Fibroblast of lung (primary cell): ENCODE data around the gene CDK2. TPM values are rescaled to one million over a fixed set of nuclear protein-coding genes. Genes with fewer than 3 reads are reported as not detected.
A peak's percentile ranks its signal among the peaks of the same experiment; 100 is the strongest.

Experiments
- DNase-seq, 2 donors: peaks; one replicate each; pipeline versions ENCODE4 v3.0.0 to v3.0.0-alpha.2; 2010; ENCODE audit warnings: low read depth in 2 of 2
- H2AFZ ChIP-seq: 2 replicates; pipeline ENCODE4 v1.5.1; 2012; ENCODE audit warnings: low read length, control low read depth, inconsistent platforms
- H3K27ac ChIP-seq: 2 replicates; pipeline ENCODE4 v1.5.1; 2011; ENCODE audit warnings: low read length, control low read depth; ENCODE audit not compliant: insufficient read depth
- H3K27me3 ChIP-seq: 2 replicates; pipeline ENCODE4 v1.5.1; 2011; ENCODE audit warnings: mild to moderate bottlenecking, low read length; ENCODE audit not compliant: control insufficient read depth, insufficient read depth
- H3K36me3 ChIP-seq: 2 replicates; pipeline ENCODE4 v1.5.1; 2011; ENCODE audit warnings: low read length; ENCODE audit not compliant: control insufficient read depth, insufficient read depth
- H3K4me1 ChIP-seq: 2 replicates; pipeline ENCODE4 v1.5.1; 2011; ENCODE audit warnings: low read length; ENCODE audit not compliant: control insufficient read depth, insufficient read depth; ENCODE audit errors: extremely low read depth
- H3K4me2 ChIP-seq: 2 replicates; pipeline ENCODE4 v1.5.1; 2011; ENCODE audit warnings: low read length, control low read depth; ENCODE audit not compliant: insufficient read depth; ENCODE audit errors: extremely low read depth
- H3K4me3 ChIP-seq, 4 experiments: fragments of 200-600 bp in 1 of 4; sonication (generic) in 1 of 4; replicated peaks in 1 of 4; 2 replicates each; pipeline ENCODE4 v1.5.1; 2011 to 2016; ENCODE audit warnings: low read length in 4 of 4, low read depth in 3 of 4, mild to moderate bottlenecking in 3 of 4, control low read depth in 2 of 4, inconsistent platforms in 1 of 4, mixed read lengths in 1 of 4; ENCODE audit not compliant: insufficient read depth in 1 of 4; ENCODE audit errors: control extremely low read depth in 1 of 4
- H3K79me2 ChIP-seq: 2 replicates; pipeline ENCODE4 v1.5.1; 2012; ENCODE audit warnings: mild to moderate bottlenecking, low read length, inconsistent platforms; ENCODE audit not compliant: control insufficient read depth, insufficient read depth
- H3K9ac ChIP-seq: 2 replicates; pipeline ENCODE4 v1.5.1; 2011; ENCODE audit warnings: mild to moderate bottlenecking, low read length, control low read depth; ENCODE audit not compliant: insufficient read depth
- H3K9me3 ChIP-seq: 2 replicates; pipeline ENCODE4 v1.5.1; 2012; ENCODE audit warnings: low read depth, low read length; ENCODE audit not compliant: control insufficient read depth, insufficient read depth
- H4K20me1 ChIP-seq: 2 replicates; pipeline ENCODE4 v1.5.1; 2011; ENCODE audit warnings: low read length; ENCODE audit not compliant: control insufficient read depth, insufficient read depth; ENCODE audit errors: extremely low read depth
- EZH2 ChIP-seq: IDR thresholded peaks from 2 replicates; pipeline ENCODE4 v1.5.1; 2012; ENCODE audit warnings: low read length, control low read depth, mild to moderate bottlenecking; ENCODE audit errors: missing control alignments
- polyA plus RNA-seq, 2 donors: library from polyadenylated mRNA; depleted of rRNA in 1 of 2; stranded (reverse) in 1 of 2; unstranded in 1 of 2; fragments of >200 nt; gene quantifications; 2 replicates each; pipeline ENCODE4 v1.2.1, GENCODE V29; 2011 to 2012; ENCODE audit warnings: missing spikeins in 1 of 2
- total RNA-seq: library from RNA; depleted of rRNA; stranded (reverse); fragments of >200 nt; gene quantifications from 2 replicates; pipeline ENCODE4 v1.2.1, GENCODE V29; 2014
- TF ChIP-seq, protein P1 (sequence below), 2 donors: IDR thresholded peaks in 1 of 2; conservative IDR thresholded peaks in 1 of 2; 1 replicate in 1 of 2; 2 replicates in 1 of 2; pipeline ENCODE4 v1.5.1; 2011 to 2012; ENCODE audit warnings: low read length in 2 of 2, control low read depth in 1 of 2, inconsistent platforms in 1 of 2, low read depth in 1 of 2, mild to moderate bottlenecking in 1 of 2

CDK2 gene
- total and polyA plus RNA-seq, 2 donors (not counting 1 experiment from before 2014, with no cell fraction given), result 12.7 to 32.5 TPM

DNA sequence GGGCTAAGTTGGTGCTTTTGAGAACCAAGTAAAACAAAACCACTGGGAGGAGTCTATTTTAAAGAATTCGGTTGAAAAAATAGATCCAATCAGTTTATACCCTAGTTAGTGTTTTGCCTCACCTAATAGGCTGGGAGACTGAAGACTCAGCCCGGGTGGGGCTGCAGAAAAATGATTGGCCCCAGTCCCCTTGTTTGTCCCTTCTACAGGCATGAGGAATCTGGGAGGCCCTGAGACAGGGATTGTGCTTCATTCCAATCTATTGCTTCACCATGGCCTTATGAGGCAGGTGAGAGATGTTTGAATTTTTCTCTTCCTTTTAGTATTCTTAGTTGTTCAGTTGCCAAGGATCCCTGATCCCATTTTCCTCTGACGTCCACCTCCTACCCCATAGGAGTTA lies 5.4 kb downstream of the CDK2 start:
- Histone ChIP-seq H3K36me3 (peaks cover 2% of the 10 kb centered on the region), H3K9me3 (no peaks in the 10 kb centered on the region), H3K4me1 (peaks cover 11% of the 10 kb centered on the region), H3K4me2 (peak overlapping the region; percentile 92), H2AFZ (no peak overlapping the region), H3K9ac (peak overlapping the region; percentile 16), H4K20me1 (no peaks in the 10 kb centered on the region), H3K27me3 (no peaks in the 10 kb centered on the region), H3K27ac (peak overlapping the region; percentile 94), H3K4me3 (peak overlapping the region in 3 of 4 experiments; percentile 54 to 95 (median 77)), H3K79me2 (peaks cover 50% of the 10 kb centered on the region)
- TF ChIP-seq, protein P1, sequence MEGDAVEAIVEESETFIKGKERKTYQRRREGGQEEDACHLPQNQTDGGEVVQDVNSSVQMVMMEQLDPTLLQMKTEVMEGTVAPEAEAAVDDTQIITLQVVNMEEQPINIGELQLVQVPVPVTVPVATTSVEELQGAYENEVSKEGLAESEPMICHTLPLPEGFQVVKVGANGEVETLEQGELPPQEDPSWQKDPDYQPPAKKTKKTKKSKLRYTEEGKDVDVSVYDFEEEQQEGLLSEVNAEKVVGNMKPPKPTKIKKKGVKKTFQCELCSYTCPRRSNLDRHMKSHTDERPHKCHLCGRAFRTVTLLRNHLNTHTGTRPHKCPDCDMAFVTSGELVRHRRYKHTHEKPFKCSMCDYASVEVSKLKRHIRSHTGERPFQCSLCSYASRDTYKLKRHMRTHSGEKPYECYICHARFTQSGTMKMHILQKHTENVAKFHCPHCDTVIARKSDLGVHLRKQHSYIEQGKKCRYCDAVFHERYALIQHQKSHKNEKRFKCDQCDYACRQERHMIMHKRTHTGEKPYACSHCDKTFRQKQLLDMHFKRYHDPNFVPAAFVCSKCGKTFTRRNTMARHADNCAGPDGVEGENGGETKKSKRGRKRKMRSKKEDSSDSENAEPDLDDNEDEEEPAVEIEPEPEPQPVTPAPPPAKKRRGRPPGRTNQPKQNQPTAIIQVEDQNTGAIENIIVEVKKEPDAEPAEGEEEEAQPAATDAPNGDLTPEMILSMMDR (conservative IDR thresholded peaks at IDR 0.05 in 1 of 2, IDR thresholded peaks at IDR 0.05 in 1 of 2; ENCODE audit: low read depth in 1 of 2, low read length in 2 of 2), result no peak
- no peak for TF ChIP-seq EZH2
- DNase-seq, result peak; percentile 58 to 73

DNA sequence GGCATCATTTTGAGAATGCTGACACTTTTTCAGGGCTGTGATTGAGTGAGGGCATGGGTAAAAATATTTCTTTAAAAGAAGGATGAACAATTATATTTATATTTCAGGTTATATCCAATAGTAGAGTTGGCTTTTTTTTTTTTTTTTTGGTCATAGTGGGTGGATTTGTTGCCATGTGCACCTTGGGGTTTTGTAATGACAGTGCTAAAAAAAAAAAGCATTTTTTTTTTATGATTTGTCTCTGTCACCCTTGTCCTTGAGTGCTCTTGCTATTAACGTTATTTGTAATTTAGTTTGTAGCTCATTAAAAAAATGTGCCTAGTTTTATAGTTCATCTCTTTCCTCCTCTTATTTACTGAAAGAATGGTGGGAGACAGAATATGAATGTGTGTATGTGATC lies 5.8 kb downstream of the CDK2 start:
- Histone ChIP-seq H3K4me3 (peak overlapping the region; percentile 54 to 95 (median 72)), H3K36me3 (peaks cover 2% of the 10 kb centered on the region), H3K4me1 (peaks cover 11% of the 10 kb centered on the region), H2AFZ (no peak overlapping the region), H3K27me3 (no peaks in the 10 kb centered on the region), H3K27ac (peak overlapping the region; percentile 94), H3K4me2 (peak overlapping the region; percentile 92), H3K9me3 (no peaks in the 10 kb centered on the region), H3K79me2 (peaks cover 50% of the 10 kb centered on the region), H3K9ac (peak overlapping the region; percentile 74), H4K20me1 (no peaks in the 10 kb centered on the region)
- TF ChIP-seq, protein P1 (conservative IDR thresholded peaks at IDR 0.05 in 1 of 2, IDR thresholded peaks at IDR 0.05 in 1 of 2; ENCODE audit: low read depth in 1 of 2, low read length in 2 of 2), result no peak
- no peak for TF ChIP-seq EZH2
- no peak for DNase-seq

GRCh38 chr12:55972911-55973598 lies 6.4 kb downstream of the CDK2 start:
- peak overlapping the region; percentile 92 for H3K4me2 ChIP-seq
- H3K27me3 ChIP-seq, result no peaks in the 10 kb centered on the region
- H3K27ac ChIP-seq, result peak overlapping the region; percentile 94
- DNase-seq, result peak; percentile 58 to 59
- no peaks in the 10 kb centered on the region for H3K9me3 ChIP-seq
- H3K4me1 ChIP-seq, result peaks cover 11% of the 10 kb centered on the region
- H3K9ac ChIP-seq, result peak overlapping the region; percentile 74
- no peaks in the 10 kb centered on the region for H4K20me1 ChIP-seq
- H3K4me3 ChIP-seq, result peak overlapping the region; percentile 54 to 95 (median 72)
- TF ChIP-seq, protein P1 (conservative IDR thresholded peaks at IDR 0.05 in 1 of 2, IDR thresholded peaks at IDR 0.05 in 1 of 2; ENCODE audit: low read depth in 1 of 2, low read length in 2 of 2), result no peak
- no peak for TF ChIP-seq EZH2
- H2AFZ ChIP-seq, result peak overlapping the region; percentile 27
- H3K36me3 ChIP-seq, result peaks cover 2% of the 10 kb centered on the region
- H3K79me2 ChIP-seq, result peaks cover 49% of the 10 kb centered on the region
